GM18511 (cell line): ENCODE measurements around the gene PTPRM.

Experiments
- ATAC-seq: cut with Tn5 transposase; IDR thresholded peaks from one replicate; pipeline ENCODE4 v1.9.1; 2021; ENCODE audit warnings: mild to moderate bottlenecking, moderate library complexity; ENCODE audit not compliant: unreplicated experiment

PTPRM gene

DNA sequence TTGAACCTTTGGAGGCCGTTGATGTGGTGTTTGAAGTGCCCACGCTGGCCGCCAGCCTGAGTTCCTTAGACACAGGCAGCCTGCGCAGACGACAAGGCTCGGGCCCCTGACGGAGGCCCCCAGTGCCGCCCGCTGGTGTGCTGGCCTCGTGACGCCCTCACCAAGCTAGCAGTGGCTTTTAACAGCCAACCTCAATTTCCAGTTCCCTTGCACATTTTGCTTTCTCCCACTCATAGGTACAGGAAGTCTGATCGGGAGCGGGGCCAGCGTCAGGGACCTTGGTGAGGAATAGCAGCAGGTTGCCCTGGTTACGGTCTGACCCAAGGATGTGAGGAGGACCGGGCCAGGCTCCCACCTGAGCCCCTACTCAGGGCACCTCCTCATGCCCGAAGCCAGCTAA, 834.5 kb downstream of the PTPRM start:
- no peak for ATAC-seq

GRCh38 chr18:8402237-8402636, 835.1 kb downstream of the PTPRM start:
- ATAC-seq = no peak

DNA sequence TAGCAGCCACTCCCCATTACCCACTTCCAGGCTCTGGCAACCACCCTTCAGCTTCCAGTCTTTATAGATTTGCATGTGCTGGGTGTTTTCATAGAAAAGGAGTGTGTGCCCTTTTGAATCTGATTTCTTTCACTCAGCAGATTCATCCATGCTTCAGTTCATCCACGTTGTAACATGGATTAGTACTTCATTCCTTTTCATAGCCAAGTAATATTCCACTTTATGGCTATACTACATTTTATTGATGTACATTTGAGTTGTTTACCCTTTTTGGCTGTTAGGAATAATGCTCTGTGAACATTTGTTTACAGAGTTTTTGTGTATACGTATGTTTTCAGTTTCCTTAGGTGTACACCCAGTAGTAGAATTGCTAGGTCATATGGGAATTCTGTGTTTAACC, 836.6 kb downstream of the PTPRM start:
- no peak for ATAC-seq

- ATAC-seq = no peak
Measured at GRCh38 chr18:8406186-8406867, 839.2 kb downstream of the PTPRM start.

- ATAC-seq = no peak
Measured at GRCh38 chr18:8406868-8407250, 839.7 kb downstream of the PTPRM start.

DNA sequence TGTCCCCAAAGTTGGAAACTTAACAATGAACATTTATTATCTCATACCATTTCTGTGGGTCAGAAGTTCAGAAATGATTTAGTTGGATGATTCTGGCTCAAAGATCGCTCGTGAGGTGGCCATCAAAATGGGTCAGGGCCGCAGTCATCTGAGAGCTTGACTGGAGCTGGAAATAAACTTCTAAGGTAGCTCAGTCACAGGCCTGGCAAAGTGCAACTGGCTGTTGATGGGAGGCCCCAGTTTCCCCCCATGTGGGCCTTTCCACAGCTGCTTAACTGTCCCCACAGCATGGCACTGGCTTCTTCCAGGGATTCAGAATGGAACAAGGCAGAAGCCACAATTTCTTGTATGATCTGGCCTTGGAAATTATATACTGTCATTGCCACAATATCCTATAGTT, 842.0 kb downstream of the PTPRM start:
- ATAC-seq = no peak

GRCh38 chr18:8411492-8411891, 844.4 kb downstream of the PTPRM start:
- no peak for ATAC-seq

- ATAC-seq = no peak
Measured at GRCh38 chr18:8412117-8412516, 845.0 kb downstream of the PTPRM start.

DNA sequence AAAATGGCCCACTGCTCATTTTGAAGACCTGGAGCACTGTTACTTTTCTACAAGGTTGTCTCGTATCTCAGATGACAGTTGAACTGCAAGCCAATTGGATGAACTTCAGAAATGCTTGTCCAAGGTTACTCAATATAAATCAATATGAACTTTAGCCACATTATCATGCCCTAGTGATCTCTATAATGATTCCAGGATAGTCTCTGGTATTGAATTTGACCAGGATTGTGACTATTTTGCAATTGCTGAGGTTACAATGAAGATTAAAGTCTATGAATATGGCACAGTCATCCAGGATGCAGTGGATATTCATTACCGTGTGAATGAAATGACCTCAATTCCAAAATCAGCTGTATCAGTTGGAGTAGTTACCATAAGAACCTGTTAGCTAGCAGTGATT, 846.1 kb downstream of the PTPRM start:
- ATAC-seq = no peak

- no peak for ATAC-seq
Measured at GRCh38 chr18:8413751-8414150, 846.6 kb downstream of the PTPRM start.

DNA sequence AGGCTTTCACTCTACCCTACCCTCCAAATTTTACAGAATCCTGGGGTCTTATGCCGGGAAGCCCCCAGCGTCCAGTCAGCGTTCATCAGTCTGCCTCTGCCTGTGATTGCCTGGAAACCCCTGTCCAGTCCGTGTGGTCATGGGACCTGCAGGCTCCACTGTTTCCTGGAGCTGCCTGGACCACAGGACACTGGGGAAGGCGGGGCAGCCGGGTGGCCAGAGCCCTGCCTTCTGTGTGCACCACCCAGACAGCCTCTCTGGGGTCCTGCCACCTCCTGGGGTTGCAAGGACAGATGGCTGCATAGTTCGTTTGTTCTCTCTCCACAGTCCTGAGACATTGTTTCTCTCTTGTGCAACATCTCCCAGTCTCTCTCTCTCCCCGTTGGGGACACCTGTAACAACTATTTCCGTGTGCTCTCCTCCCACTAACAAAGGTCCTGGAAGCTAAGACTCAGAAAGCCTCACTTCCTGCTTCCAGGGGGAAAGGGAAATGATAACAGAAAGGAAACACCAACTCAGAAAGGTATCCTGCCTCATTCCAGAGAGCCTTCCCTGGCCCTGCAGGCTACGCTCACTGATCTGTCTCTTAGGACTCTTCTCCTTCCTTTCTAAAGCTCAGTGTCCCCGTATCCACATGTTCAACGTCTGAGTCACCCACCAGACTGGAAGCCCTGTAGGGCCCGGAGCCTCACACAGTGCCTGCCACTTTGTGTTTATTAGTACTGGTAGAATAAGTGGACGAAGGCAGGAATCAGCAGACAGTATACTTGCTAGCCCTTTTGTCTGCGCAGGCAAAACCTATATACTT, 849.3 kb downstream of the PTPRM start:
- ATAC-seq = no peak

GRCh38 chr18:8422391-8422790, 855.3 kb downstream of the PTPRM start:
- ATAC-seq = no peak

DNA sequence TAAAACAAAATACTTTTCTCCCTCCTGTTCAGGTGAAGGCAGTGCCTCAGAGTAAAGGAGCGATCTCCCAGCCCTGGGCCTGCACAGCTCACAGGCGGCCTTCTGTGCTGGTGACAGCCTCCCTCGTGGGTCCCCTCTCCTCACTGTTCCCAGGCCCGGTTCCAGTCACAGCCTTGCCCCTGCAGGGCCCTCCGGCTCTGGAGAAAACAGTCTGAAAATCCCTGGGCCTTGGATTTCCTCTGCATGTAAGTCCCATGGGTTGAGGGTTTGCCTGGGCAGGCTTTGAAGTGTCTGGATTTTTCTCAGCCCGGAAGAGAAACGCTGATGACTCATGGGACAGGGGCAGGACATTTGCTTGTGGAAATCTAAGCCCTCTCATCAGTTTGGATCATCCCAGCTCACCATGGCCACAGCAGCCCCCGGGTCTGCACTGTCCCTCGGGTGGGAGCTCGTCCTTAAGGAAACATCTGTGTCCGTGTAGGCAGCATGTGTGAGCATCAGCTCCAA, 856.0 kb downstream of the PTPRM start:
- no peak for ATAC-seq

- no peak for ATAC-seq
Measured at GRCh38 chr18:8424481-8424880, 857.4 kb downstream of the PTPRM start.

- no peak for ATAC-seq
Measured at GRCh38 chr18:8424917-8425725, 858.0 kb downstream of the PTPRM start.

DNA sequence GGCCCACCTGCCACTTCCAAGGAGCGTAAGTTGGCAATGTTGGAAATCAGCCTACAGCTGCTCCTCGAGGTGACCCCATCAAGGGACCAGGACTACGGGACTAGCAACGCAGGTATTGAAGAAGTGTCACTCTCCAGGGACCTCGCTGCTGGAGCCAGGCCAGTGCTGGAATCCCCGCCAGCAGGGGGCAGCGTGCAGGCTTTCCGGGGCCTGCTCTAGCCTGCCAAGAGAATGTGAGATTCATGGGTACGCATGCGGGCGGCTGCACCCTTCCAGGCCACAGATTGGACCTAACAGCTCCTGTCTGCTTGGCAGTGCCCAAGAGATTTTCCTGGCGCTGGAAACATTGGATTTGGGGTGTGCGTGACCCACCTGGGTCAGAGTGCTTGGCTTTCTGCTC, 859.3 kb downstream of the PTPRM start:
- ATAC-seq = no peak

GRCh38 chr18:8427339-8427738, 860.2 kb downstream of the PTPRM start:
- no peak for ATAC-seq

- no peak for ATAC-seq
Measured at GRCh38 chr18:8428951-8429350, 861.8 kb downstream of the PTPRM start.

DNA sequence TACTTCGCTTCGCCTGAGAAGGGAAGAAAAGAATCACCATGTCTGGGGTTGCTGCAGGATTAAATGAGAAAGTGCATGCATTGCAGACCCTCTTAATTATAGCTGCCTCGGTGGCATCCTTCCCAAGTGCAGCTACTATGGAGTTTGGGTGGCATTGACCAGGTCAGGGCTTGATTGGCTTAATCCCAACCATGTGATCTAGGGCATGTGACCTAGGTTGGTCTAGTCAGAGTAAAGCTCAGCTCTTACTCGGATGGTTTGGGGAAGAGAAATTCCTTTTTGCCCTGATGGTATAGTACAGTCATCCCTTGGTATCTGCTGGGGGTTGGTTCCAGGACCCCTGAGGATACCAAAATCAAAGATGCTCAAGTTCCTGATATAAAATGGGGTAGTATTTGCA, 863.9 kb downstream of the PTPRM start:
- no peak for ATAC-seq

- ATAC-seq = no peak
Measured at GRCh38 chr18:8433323-8433722, 866.2 kb downstream of the PTPRM start.

DNA sequence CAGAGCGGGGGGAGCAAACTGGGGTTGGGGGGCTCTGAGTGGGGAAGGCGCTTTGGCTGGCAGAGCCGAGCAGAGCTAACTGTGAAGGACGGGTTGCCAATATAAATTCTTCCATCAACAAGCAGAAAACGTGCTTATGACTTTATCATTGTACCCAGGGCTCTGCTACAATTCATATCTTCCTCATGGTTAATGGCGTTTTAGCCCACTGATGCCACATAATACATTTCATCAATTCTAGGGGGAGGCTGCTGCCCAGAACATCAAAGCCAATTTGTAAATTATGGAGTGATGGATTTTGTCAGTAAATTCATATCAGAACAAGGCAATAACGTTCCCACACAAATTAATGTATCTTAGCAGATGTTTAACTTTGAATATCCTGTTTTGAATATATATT, 866.7 kb downstream of the PTPRM start:
- no peak for ATAC-seq

DNA sequence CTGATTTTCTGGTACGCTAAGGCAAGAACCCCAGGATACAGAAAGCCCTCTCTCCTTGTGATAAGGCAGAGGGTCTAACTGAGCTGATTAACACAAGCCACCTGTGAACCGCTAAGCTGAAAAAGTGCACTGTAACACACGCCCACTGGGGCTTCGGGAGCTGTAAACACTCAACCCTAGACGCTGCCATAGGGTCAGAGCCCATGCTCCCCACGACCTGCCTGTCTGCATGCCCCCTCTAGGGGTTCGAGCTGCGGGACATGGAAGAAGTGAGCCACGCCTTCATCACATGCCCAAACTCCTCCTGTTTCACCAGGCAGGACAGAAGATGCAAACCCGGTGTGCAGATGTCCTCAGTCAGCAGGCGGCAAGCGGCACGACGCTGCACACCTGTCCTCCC, 868.3 kb downstream of the PTPRM start:
- ATAC-seq = no peak
